GM19193 (cell line): ENCODE measurements around the gene KAT2A.

ENCODE experiments used
- POLR2A ChIP-seq: IDR thresholded peaks from 4 replicates; pipeline ENCODE4 v1.6.1; 2011; ENCODE audit not compliant: insufficient read depth, insufficient read length; ENCODE audit errors: extremely low read depth

The KAT2A gene

DNA sequence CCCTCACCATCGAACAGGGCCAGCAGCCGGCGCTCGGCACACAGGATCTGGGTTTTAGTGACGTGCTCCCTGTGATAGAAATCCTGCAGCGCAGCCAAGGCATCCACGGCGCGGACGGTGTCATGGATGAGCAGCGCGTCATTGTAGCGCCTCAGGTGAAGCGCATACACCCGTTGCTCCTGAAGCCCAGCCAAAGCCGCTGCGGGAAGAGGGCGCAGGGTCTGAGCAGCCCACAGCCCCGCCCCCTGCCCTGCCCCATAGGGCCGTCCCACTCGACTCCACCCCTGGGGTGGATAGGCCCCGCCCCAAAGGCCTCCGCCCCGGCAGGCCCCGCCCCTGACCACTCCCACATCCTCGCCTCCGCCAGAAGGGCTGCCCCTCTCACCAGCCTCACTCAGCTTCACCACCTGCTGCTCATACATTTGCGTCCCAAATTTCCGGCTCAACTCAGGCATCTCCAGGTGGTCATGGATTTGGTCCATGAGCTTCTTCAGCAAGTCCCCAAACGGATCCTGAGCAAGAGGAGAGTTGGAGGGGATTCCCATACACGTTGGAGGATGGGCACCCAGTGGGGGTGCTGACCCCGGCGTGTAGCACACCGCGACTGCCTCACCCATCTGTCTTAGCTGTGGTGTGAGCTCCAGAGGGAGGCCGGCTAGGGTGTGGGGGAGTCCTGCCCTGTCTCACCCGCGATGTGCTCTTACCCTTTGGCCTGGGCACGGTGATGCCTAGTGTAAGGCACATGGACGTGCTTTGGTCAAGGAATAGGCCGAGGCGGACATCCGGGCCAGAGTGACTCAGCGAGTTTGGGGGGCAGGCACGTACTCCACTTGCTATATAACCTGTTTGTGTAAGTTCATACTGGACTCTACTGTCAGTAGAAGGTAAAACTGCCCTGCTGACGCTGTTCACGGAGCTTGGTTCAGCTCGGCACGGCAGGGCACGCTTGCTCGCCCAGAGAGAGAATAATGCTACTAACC, 13.3 kb downstream of the KAT2A start:
- TF ChIP-seq POLR2A, result no peak

DNA sequence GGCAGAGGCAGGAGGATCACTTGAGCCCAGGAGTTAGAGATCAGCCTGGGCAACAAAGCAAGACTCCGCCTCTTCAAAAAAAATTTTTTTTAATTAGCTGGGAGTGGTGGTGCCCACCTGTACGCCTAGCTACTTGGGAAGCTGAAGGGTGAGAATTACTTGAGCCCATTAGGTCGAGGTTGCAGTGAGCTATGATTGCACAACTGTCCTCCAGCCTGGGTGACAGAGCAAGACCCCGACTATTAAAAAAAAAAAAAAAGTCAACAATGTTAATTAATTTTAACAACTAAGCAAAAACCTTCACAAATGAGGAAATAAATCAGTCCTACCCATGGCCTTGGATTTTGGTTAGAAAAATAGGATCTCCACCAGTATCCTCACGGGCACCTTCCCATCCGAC, 14.0 kb downstream of the KAT2A start:
- no peak for TF ChIP-seq POLR2A

DNA sequence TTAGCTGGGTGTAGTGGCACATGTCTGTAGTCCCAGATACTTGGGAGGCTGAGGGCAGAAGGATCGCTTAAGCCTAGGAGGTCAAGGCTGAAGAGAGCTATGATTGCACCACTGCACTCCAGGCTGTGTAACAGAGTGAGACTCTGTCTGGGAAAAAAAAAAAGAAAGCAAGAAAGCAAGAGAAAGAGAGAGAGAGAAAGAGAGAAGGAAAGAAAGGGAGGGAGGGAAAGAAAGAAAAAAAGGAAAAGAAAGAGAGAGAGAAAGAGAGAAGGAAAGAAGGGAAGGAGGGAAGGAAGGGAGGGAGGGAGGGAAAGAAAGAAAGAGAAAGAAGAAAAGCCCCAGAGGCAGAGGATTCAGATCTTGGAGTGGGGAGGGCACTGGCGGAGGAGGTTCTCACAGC, 15.2 kb downstream of the KAT2A start:
- no peak for TF ChIP-seq POLR2A

DNA sequence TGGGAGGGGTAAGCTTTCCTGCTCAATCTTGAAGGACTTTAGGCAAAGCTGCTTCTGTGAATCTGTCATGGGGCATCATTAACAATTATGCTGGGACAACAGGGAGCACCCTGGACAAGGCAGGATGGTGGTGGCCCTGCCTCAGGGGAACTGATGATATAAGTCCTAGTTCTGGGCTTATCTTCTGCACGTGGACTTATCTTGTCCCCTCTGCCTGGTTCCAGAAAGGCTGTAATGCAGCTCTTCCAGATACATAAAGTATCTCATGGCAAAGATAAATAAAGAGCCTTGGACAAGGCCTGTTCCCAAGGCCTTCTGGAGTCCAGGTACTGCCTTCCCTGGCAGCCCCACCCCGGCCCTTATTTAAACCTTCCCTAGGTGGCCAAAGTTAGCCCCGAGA, 16.9 kb downstream of the KAT2A start:
- TF ChIP-seq POLR2A, result no peak

DNA sequence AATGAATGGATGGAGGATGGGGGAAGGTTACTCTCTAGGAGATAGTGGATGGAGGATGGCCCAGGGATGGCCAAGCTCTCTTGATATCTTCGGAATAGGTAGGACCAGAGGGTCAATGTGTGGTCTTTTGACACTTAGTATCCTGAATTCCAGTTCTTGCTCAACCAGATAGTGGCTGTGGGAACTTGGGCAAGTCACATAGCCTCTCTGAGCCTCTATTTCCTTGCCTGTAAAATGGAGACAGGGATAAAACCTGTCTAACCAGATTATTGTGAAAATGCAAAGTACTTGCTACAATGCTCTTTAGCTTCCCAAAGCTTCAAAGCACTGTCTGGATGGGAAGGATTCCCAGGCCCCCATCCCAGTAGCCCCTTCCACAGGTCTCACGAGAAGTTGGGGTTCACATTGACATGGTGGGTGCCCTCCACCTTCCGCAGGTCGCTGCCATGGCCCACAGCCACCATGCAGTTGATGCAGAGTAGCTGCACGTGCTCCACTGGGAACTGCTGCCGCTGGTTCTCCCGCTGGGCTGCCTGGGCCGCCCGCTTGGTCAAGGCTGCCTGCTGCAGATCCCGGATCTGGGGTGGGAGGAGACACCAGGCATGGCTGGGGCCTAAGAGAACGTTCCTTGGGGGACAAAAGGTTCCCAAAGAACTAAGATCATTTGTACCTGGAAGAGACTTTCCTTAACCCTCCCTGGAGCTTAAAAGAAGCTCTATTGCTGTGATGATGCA, 17.8 kb downstream of the KAT2A start:
- no peak for TF ChIP-seq POLR2A

DNA sequence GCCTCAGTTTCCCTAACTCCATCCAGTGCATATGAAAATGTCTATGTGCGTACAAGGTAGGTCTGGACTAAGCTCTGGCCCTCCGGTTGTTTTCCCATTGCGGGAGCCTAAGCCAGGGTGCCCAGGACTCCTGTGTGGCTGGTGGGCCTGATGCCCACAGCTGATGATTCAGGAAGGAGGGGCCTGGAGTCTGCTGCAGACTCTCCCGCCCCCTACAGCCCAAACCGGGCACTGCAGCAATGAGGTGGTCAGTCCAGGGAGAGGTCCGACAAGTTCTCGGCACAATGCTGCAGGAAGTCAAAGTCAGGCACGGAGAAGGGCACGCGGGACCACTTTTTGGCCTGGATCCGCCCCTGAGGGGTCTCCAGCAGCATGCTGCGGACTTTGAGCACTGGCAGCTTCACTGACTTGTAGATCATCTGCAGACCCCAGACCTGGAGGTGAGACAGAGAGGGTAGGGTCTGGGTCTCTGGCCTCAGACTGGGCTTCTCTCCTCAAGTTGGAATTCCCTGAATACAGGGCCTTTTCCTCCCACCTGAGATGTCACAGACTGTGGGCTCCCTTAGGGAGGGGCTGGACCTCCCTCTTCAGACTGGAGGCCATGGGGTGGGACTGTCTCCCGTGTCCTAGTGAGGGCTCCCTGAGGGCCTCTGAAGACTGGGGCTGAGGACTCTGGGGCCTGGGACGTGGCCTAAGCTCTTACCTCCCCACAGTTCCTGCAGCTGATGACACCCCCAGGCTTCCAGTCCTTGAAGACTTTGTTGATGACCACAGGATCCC, 19.5 kb downstream of the KAT2A start:
- no peak for TF ChIP-seq POLR2A

DNA sequence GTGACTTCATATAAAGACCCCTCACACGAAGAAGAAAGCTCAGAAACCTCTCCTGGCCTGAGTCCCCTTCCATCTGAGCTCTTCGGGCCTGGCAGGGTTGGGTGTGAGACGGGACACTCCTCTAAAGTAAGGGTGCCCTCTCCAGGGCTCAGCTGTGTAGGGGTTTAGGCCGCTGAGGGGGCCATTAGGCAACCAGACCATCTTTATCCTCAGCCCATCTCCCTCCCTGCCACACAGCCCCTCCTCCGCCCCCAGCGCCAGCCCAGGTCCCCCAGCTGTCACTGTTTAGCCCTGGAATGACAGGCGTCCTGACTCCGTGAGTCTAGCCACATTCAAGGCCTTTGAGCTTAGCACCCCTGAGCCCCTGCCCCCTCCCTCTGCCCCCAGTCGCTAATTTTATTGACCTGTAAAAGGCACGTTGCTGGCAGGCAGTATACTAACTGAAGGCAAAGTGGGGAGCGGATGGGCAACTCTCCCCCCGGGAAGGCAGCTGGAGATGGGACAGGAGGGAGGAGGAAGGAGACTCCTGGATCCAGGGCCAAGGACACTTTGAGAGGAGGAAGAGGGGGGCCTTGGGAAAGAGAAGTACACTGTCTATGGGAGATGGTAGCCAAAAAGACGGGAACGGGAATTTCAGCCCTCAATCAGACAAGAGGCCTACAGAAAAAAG, 22.3 kb downstream of the KAT2A start:
- TF ChIP-seq POLR2A, result no peak

DNA sequence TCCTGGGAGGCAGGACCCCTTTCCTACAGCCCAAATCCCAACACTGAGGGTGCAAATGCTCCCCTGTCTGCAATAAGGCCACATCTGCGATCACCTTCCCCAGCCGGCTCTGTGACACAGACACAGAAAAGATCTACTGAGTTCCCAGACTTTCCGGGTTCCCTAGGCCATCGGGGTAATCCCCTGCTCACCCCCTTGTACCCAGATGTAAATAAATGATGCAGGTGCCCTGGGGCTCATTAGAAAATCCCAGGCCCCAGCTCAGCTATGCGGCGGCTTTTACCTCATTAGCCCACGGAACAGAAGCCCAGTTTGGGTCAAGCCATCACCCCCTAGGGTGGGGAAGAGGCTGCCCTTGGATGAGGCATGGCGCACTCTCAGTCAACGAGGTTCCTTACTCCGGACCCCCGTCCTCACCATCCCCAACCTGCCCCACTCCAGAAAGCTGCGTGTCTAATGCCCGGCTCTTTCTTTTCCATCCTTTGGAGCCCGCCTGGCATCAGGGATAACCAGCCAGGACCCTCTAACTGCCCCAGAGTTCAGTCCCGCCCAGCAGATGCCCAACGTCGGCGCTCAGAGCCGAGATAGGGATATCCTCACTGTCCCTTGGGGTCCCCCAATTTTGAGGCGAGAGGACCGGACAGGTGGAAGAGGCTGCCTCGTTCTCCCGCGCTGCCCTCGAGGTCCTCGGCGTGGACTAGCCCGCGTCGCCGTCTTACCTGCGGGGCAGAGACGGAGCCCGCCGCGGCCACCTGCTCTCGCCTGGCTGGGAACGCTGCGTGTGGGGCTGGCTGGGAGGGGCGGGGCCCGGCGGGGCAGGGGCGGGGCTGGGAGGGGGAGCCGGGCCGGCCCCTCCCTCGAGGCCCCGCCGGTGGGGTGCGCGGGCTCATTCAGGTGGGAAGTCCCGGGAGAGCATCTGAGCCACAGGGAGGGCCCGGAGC, 23.2 kb downstream of the KAT2A start, which contains the start of gene ZNF385C:
ZNF385C (minus strand) TSS at position 783 of the 941 bp plus-strand sequence. CDS start 35,417 bp downstream, outside the sequence.
- no peak for TF ChIP-seq POLR2A

DNA sequence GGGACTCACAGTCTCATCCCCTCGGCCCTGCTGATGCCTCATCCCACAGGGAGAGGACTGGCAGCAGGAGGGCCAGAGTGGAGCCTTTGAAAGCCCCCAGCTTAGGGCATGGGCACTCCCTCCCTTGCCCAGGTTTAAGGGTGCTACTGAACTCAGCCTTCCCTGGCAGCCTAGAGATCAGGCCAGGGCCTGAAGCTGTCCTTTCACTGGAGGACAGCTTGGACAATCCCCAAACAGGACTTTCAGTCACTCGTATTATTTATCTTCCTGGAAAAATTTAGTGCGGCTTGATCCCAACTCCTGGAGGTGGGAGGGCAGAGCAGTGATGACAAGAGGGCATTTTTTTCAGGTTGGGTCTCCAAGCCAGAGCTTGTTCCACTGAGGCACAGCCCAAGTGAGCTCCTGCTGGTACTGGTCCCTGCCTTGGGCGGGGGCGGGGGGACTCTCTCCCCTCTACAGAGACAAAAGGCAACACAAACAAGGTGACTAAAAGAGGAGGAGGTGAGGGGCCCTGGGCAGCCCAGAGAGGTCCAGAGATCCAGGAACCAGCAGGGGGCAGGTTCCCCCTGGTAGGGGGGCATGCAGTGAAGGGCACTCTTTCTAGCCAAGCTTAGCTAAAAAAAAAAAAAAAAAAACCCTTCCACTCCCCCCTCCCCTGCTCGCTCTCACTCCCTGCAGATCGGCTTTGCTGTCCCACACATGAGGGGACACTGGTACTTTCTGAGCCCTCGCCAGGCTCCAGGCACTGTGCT, 24.6 kb downstream of the KAT2A start:
- no peak for TF ChIP-seq POLR2A

DNA sequence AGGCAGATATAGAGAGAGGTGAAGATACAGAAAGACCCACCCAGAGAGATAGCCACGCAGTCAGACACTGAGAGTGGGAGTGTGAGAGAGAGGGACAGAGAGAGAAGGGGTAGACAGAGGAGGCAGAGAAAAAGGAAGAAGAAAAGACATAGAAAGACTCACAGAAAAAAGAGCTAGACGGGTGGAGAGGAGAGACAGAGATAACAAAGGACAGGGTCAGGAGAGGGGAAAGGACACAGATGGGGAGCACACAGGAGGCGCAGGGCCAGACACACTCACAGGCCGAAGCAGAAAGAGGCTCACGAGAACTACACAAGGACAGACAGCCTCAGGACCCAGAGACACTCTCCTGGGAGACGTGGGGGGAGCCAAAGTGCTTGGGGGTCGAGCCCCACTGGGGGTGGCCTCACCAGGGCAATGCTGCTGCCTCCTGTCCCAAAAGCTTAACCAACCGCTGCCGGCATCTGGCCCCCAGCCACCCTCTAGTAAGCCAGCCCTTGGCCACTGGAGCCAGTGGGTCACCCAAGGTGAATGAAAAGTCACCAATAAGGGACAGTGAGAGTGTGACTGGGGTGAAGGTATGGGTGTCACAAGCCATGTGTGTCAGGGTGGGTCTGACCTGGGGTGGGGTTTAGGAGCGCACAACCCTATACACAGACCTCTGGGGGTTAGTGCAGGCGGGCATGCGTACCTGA, 26.6 kb downstream of the KAT2A start:
- no peak for TF ChIP-seq POLR2A

DNA sequence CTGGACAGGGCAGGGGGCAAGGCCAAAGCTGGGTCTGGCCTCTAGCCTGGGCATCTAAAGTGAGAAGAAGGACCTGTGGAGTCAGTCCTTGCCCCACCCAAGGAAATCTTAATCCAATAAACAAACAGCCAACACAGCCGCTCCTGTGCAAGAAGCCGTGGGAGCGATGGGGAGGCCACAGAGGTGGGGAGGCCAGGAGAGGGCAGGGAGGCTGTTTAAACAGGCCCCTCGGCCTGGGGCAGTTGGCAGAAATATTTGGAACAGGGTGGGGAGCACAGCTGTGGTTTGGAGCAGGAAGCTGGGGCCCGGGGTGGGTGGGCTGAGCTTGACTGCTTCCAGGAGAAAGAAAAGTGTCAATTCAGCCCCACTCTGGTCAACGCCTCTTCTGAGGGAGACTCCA, 28.2 kb downstream of the KAT2A start:
- TF ChIP-seq POLR2A, result no peak
